Mononuclear cell (primary cell): ENCODE data around the gene SAA4. TPM values are rescaled to one million over a fixed set of nuclear protein-coding genes. Genes with fewer than 3 reads are reported as not detected.
"Not testable (repeated sequence)": the region's sequence is repeated elsewhere in the genome, so short reads cannot be mapped to it uniquely, and the experiment has no call there.

Experiments used
- H3K27me3 ChIP-seq: 2 replicates; pipeline ENCODE4 v1.6.0; 2011; ENCODE audit warnings: low read length, control low read depth; ENCODE audit not compliant: insufficient read depth
- H3K4me1 ChIP-seq: 2 replicates; pipeline ENCODE4 v1.5.1; 2011; ENCODE audit warnings: mild to moderate bottlenecking, low read length, control low read depth; ENCODE audit not compliant: insufficient read depth
- H3K4me3 ChIP-seq: 2 replicates; pipeline ENCODE4 v1.5.1; 2011; ENCODE audit warnings: mild to moderate bottlenecking, low read length, moderate library complexity
- H3K9me3 ChIP-seq: 2 replicates; pipeline ENCODE4 v1.5.1; 2011; ENCODE audit warnings: low read depth, mild to moderate bottlenecking, control low read depth, low read length
- total RNA-seq: library from RNA; depleted of rRNA; stranded (reverse); fragments of >200 nt; gene quantifications from one replicate; pipeline ENCODE4 v1.2.3, GENCODE V29; 2012

SAA4 gene
- total RNA-seq, result not detected

DNA sequence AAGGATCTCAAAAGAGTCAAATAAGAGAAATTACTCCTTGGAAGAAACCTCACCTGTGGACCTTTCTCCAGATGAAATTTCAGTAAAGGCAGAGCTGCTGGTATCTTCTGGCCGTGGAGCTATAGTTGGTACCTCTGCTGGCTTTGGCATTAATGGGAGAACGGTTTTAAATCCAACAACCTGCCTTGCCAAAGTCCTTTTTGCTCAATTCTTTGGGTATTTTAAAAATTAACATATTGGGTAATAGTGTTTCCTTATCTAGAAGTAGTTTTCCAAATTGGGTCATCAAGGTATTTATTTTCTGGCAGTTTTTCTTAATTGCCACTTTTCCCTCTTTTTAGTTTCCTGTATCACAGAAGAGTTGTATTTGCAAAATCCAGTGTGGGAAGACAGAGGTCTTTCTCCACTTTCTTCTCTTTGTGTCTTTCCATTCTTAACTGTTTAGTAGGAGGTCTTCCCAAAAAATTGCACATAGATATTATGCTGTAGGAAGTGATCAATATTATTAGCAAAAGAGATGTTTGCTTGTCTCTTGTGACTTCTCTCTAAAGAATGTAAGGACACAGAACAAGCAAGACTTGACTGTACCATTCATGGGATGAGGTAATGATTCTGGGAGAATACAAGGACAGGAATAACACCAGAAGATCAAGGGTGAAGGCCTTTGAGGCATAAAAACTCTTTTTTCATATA lies at the start of gene SAA4:
Gene SAA4, minus strand, starts transcription at position 139 of the 693 bp plus-strand sequence. CDS start 876 bp downstream, outside the sequence.
- Histone ChIP-seq H3K9me3 (no peaks in the 10 kb centered on the region), H3K4me3 (no peak within 1 kb of the TSS), H3K27me3 (peaks cover 26% of the 10 kb centered on the region), H3K4me1 (no peaks in the 10 kb centered on the region)

GRCh38 chr11:18285841-18286240 lies 49.2 kb upstream of the SAA4 start:
- H3K27me3 ChIP-seq, result no peaks in the 10 kb centered on the region
- H3K9me3 ChIP-seq, result no peaks in the 10 kb centered on the region

DNA sequence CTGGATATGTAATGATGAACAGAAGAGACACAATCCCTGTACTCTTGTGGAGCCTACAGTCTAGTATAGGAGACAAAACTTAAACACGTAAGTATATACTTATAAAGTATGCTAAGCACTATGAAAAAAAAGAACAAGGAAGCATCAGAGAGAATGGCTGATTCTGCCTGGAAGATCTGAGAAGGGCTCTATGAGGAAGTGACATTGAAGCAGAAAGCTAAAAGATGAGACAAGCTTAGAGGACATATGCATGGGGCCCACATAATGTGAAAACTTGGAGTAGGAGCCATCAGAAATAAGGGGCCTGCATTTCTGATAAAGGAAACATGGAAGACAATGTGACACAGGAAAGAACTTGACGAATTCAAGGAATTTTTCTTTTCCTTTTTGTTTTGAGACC lies 46.0 kb upstream of the SAA4 start:
- Histone ChIP-seq H3K4me3 (no peak overlapping the region), H3K9me3 (no peaks in the 10 kb centered on the region), H3K4me1 (peaks cover 48% of the 10 kb centered on the region), H3K27me3 (no peaks in the 10 kb centered on the region)

More at GRCh38 chr11:18285841-18286240, 49.2 kb upstream of the SAA4 start:
- H3K4me1 ChIP-seq, result peaks cover 24% of the 10 kb centered on the region
- no peak overlapping the region for H3K4me3 ChIP-seq

DNA sequence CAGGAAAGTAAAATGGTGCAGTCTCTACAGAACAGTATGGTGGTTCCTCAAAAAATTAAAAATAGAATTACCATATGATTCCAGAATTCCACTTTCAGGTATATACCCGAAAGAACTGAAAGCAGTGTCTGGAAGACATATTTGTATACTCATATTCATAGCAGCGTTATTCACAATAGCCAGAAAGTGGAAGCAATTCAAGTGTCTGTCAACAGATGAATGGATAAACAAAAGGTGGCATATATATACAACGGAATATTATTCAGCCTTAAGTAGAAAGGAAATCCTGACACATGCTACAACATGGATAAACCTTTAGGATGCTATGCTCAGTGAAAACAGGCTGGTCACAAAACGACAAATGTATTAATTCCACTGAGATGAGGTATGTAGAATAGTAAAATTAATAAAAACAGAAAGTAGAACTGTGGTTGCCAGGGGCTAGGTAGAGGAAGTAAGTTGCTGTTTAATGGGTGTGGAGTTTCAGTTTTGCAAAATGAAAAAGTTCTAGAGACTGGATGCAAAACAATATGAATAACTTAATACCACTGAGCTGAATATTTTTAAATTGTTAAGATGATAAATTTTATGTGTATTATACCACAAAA lies 43.9 kb upstream of the SAA4 start:
- no peak overlapping the region for H3K4me3 ChIP-seq
- no peaks in the 10 kb centered on the region for H3K27me3 ChIP-seq
- H3K4me1 ChIP-seq, result peaks cover 60% of the 10 kb centered on the region
- no peaks in the 10 kb centered on the region for H3K9me3 ChIP-seq

DNA sequence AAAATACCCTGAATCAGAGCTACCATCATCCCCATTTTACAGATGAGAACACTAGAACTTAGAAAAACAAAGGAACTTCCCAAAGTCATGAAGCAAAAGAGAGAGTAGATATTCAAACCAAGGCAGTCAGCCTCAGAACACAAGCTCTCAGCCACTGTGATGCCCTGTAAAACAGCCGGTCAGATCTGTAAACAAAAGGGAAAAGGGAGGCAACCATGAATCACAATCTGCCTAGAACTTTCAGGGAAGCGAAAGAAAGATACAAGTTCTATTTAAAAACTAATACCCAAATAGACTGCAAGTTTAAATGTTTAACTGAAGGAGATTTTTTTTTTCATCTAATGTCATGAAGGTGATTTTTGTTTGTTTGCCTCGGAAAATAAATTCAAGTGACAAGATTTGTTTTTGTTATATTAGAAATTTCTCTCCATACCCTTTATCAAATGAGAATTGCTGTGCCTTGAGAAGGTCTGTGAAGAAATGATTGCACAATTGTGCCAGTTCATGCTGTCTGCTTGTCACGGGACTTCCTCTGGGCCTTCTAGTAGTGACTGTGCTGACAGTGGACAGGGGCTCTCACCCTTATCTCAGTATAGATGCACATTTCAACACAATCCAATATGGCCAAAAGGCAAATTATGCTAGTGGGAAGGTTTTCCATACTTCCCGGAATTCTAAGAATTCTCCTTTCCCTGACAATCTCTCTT lies 41.1 kb upstream of the SAA4 start:
- peaks cover 55% of the 10 kb centered on the region for H3K4me1 ChIP-seq
- H3K9me3 ChIP-seq, result no peaks in the 10 kb centered on the region
- H3K4me3 ChIP-seq, result no peak overlapping the region
- H3K27me3 ChIP-seq, result no peaks in the 10 kb centered on the region

GRCh38 chr11:18271206-18271605 lies 34.6 kb upstream of the SAA4 start:
- Histone ChIP-seq H3K4me3 (no peak overlapping the region), H3K27me3 (no peaks in the 10 kb centered on the region), H3K9me3 (no peaks in the 10 kb centered on the region), H3K4me1 (no peaks in the 10 kb centered on the region)

DNA sequence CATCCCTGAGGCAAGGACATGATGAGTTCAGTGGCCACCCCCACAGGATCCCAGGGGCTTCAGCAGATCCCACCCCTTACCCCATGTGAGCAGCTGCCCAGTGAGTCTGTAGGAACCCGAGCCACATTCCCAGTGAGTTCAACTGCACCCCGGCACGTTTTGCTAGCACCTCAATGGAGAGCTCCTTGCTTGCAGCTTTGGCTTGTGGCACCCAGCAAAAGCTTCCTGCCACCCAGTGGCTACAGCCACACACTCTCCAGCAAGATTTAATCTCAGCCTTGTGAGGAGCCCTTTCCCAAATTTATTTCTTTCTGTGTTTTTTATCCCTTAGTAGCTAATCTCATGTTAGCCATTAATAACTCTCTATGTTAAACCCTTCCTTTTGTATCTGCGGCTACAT lies 33.5 kb upstream of the SAA4 start:
- H3K9me3 ChIP-seq, result no peaks in the 10 kb centered on the region
- H3K4me3 ChIP-seq, result no peak overlapping the region
- H3K27me3 ChIP-seq, result no peaks in the 10 kb centered on the region
- H3K4me1 ChIP-seq, result peaks cover 5% of the 10 kb centered on the region

DNA sequence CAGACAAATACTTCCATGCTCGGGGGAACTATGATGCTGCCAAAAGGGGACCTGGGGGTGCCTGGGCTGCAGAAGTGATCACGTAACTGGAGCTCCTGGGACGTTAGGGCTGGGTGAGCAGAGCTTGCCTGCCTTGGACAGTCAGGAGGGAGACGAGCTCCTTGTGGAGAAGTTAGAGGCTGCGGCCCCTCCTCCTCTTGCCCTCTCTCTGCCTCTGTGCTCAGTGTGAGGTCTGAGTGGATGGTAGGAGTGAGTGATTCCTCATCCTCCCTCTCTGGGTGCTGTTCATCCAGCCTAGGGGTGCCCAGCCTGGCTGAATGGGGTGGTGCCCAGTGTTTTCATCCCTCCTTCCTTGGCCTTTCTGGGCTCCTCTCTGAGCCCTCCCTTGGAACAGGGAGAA lies 32.6 kb upstream of the SAA4 start:
- not testable (repeated sequence) for H3K4me3 ChIP-seq, H3K27me3 ChIP-seq, H3K9me3 ChIP-seq, H3K4me1 ChIP-seq

DNA sequence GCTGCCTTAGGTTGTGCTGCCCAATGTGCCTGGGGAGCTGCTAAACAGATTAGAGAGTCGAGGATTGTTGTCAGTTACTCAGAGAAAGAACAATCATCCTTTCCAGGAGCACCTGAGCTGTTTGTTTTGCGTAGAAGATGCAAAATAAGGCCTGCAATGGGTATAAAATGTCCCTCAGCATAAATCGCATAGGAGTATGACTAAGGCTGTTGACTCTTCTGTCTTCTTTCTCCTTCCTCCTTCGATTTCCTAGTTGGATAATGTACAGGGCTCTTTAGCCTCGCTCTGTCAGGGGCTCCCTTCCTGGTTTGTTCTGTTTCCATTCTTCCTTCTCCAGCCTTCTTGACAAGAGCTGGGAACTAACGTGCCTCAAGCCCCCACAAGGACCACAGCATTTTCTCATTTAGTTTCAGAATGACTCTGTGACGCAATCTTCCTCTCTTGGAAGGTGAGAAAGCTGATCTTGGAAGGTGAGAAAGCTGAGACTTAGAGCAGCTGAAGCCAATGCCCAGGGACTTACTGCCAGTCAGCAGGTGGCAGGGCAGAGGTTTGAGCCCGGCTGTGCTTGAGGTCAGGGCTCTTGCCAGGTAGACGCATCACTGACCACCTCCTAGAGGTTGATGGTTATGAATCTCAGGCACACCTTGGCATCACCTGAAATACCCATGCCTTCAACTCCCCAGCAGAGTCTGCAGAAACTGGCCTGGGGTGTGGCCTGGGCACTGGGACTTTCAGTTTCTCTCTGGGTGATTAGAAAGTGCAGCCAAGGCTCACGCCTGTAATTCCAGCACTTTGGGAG lies 30.9 kb upstream of the SAA4 start:
- H3K27me3 ChIP-seq, H3K9me3 ChIP-seq, H3K4me3 ChIP-seq, H3K4me1 ChIP-seq: not testable (repeated sequence)

DNA sequence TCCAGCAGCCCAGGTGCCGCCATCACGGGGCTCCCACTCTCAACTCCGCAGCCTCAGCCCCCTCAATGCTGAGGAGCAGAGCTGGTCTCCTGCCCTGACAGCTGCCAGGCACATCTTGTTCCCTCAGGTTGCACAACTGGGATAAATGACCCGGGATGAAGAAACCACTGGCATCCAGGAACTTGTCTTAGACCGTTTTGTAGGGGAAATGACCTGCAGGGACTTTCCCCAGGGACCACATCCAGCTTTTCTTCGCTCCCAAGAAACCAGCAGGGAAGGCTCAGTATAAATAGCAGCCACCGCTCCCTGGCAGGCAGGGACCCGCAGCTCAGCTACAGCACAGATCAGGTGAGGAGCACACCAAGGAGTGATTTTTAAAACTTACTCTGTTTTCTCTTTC lies 29.3 kb upstream of the SAA4 start, which contains the start of gene SAA1:
Gene SAA1, plus strand, starts transcription at position 316 of the 400 bp plus-strand sequence. CDS start 624 bp downstream, outside the sequence.
- no peaks in the 10 kb centered on the region for H3K9me3 ChIP-seq
- no peak within 1 kb of the TSS for H3K4me3 ChIP-seq
- peaks cover 6% of the 10 kb centered on the region for H3K4me1 ChIP-seq
- H3K27me3 ChIP-seq, result no peaks in the 10 kb centered on the region

GRCh38 chr11:18264677-18265555 lies 28.3 kb upstream of the SAA4 start:
- no peaks in the 10 kb centered on the region for H3K9me3 ChIP-seq
- peaks cover 6% of the 10 kb centered on the region for H3K4me1 ChIP-seq
- no peaks in the 10 kb centered on the region for H3K27me3 ChIP-seq
- H3K4me3 ChIP-seq, result no peak overlapping the region

DNA sequence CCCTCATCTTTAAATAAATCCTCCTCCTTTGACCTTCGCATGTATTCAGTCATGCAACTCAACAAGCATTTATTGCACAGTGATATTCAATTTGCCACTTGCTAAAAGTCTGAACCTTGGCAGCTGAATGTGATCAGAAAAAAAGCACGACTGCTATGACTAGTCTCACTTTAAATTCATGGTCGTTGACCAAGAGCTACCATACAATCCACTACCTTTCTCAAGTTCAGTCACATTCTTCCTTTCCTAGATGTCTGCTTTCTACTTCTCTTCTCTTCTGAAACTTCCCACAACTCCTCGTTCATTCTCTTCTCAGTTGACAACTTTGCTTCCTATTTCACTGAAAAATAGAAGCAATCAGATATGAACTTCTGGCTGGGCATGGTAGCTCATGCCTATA lies 27.4 kb upstream of the SAA4 start:
- peaks cover 6% of the 10 kb centered on the region for H3K4me1 ChIP-seq
- H3K27me3 ChIP-seq, result no peaks in the 10 kb centered on the region
- H3K9me3 ChIP-seq, result no peaks in the 10 kb centered on the region
- H3K4me3 ChIP-seq, result no peak overlapping the region

GRCh38 chr11:18262681-18263350 lies 26.2 kb upstream of the SAA4 start:
- not testable (repeated sequence) for H3K4me3 ChIP-seq, H3K27me3 ChIP-seq, H3K4me1 ChIP-seq, H3K9me3 ChIP-seq

- Histone ChIP-seq H3K4me1 (peaks cover 6% of the 10 kb centered on the region), H3K9me3 (no peaks in the 10 kb centered on the region), H3K4me3 (no peak overlapping the region), H3K27me3 (no peaks in the 10 kb centered on the region)
These were observed 25.1 kb upstream of the SAA4 start for GRCh38 chr11:18261721-18262120.
